K562 (cell line): ENCODE measurements around the gene PPM1H. TPM values are rescaled to one million over a fixed set of nuclear protein-coding genes. Genes with fewer than 3 reads are reported as not detected.

Source experiments
- ATAC-seq: fragments of 200-7000 bp; cut with Tn5 transposase; 3 replicates; pipeline ENCODE4 v1.9.1; 2020; ENCODE audit warnings: moderate library complexity
- BruUV-seq: library from RNA; stranded (reverse); fragments of 400-500 nt; replicated peaks from 2 replicates; lab custom pipeline; 2021; lab: Mats Ljungman, UMichigan
- CTCF ChIA-PET: fragments of 300-600 bp; formaldehyde crosslinking; extraction: SDS; loops from one replicate; lab custom pipeline; 2021; ENCODE audit warnings: low intra/inter-chr PET ratio; lab: Yijun Ruan, JAX
- POLR2A ChIA-PET: fragments of 300-600, 350-650 bp; sonication (Branson Sonifier 250); formaldehyde crosslinking; extraction: SDS; loops from one replicate; lab custom pipeline; 2021; ENCODE audit warnings: antibody characterized with exemption, inconsistent platforms; lab: Yijun Ruan, JAX
- DNase-seq, 4 experiments: peaks; one replicate each; pipeline versions ENCODE4 v3.0.0 to v3.0.0-alpha.2; 2011 to 2018; ENCODE audit warnings: low spot score in 3 of 4, mixed read lengths in 3 of 4; ENCODE audit errors: extremely low read depth in 1 of 4
- FAIRE-seq: peaks from 2 replicates; lab custom pipeline; 2011; peaks lifted over from hg19 to GRCh38; lab: Jason Lieb, UNC
- H2AFZ ChIP-seq: 2 replicates; pipeline ENCODE4 v1.6.0; 2011; ENCODE audit warnings: low read depth, low read length, control low read depth, inconsistent platforms
- H3K27ac ChIP-seq: fragments of 200-600 bp; 3 replicates; pipeline ENCODE4 v1.8.0; 2011; ENCODE audit warnings: low read depth, mild to moderate bottlenecking, control low read depth, inconsistent platforms, low read length, moderate library complexity, mixed read lengths; ENCODE audit errors: extremely low read depth
- H3K27me3 ChIP-seq, 2 experiments: fragments of 300-600 bp in 1 of 2; 2 replicates in 1 of 2; 3 replicates in 1 of 2; pipeline versions ENCODE4 v1.6.0 to v1.8.0; 2011; ENCODE audit warnings: inconsistent platforms in 2 of 2, low read length in 2 of 2, mild to moderate bottlenecking in 1 of 2, mixed read lengths in 1 of 2, moderate library complexity in 1 of 2; ENCODE audit not compliant: control insufficient read depth in 2 of 2, insufficient read depth in 2 of 2
- H3K36me3 ChIP-seq: fragments of 300-600 bp; 3 replicates; pipeline ENCODE4 v1.8.0; 2011; ENCODE audit warnings: mild to moderate bottlenecking, low read length, inconsistent platforms; ENCODE audit not compliant: control insufficient read depth, insufficient read depth
- H3K4me1 ChIP-seq, 2 experiments: fragments of 200-600 bp in 1 of 2; replicated peaks in 1 of 2; 2 replicates in 1 of 2; 3 replicates in 1 of 2; pipeline versions ENCODE4 v1.5.1 to v1.8.0; 2011; ENCODE audit warnings: inconsistent platforms in 2 of 2, low read length in 2 of 2, mild to moderate bottlenecking in 1 of 2, mixed read lengths in 1 of 2, moderate library complexity in 1 of 2; ENCODE audit not compliant: control insufficient read depth in 2 of 2, insufficient read depth in 2 of 2
- H3K4me2 ChIP-seq: 2 replicates; pipeline ENCODE4 v1.6.1; 2011; ENCODE audit warnings: low read length, control low read depth, inconsistent platforms, mixed read lengths; ENCODE audit not compliant: insufficient read depth
- H3K4me3 ChIP-seq: fragments of 200-600 bp; sonication (generic), shearing (Covaris generic); 2 replicates; pipeline ENCODE4 v1.5.1; 2016; ENCODE audit warnings: control low read depth, inconsistent platforms
- H3K79me2 ChIP-seq: fragments of 200-600 bp; 3 replicates; pipeline ENCODE4 v1.8.0; 2011; ENCODE audit warnings: low read length, inconsistent platforms; ENCODE audit not compliant: control insufficient read depth, insufficient read depth
- H3K9ac ChIP-seq, 2 experiments: 2 replicates each; pipeline versions ENCODE4 v1.6.0 to v1.6.1; 2011; ENCODE audit warnings: low read depth in 2 of 2, low read length in 2 of 2, control low read depth in 1 of 2, inconsistent platforms in 1 of 2, mild to moderate bottlenecking in 1 of 2, mixed read lengths in 1 of 2; ENCODE audit not compliant: insufficient read depth in 1 of 2
- H3K9me1 ChIP-seq: one replicate; pipeline ENCODE4 v1.6.0; 2011; ENCODE audit warnings: inconsistent platforms, mild to moderate bottlenecking, low read length, moderate library complexity; ENCODE audit not compliant: control insufficient read depth, insufficient read depth
- H3K9me3 ChIP-seq: replicated peaks from 2 replicates; pipeline ENCODE4 v1.5.1; 2011; ENCODE audit warnings: low read depth, low read length, inconsistent platforms; ENCODE audit not compliant: control insufficient read depth, insufficient read depth
- H4K20me1 ChIP-seq: replicated peaks from 2 replicates; pipeline ENCODE4 v1.6.1; 2011; ENCODE audit warnings: low read length, inconsistent platforms, mixed read lengths; ENCODE audit not compliant: control insufficient read depth, insufficient read depth
- ARID1B ChIP-seq: fragments of 450-650 bp; IDR thresholded peaks from 2 replicates; pipeline ENCODE4 v1.6.1; 2016; ENCODE audit warnings: antibody characterized with exemption, mild to moderate bottlenecking, inconsistent platforms
- CBFA2T2 ChIP-seq: fragments of 450-650 bp; conservative IDR thresholded peaks from 2 replicates; pipeline ENCODE4 v1.6.1; 2017; ENCODE audit warnings: mild to moderate bottlenecking
- CBFA2T3 ChIP-seq: fragments of 450-650 bp; IDR thresholded peaks from 2 replicates; pipeline ENCODE4 v1.6.1; 2017
- ETS2 ChIP-seq: IDR thresholded peaks from 2 replicates; pipeline ENCODE4 v1.6.1; 2016; ENCODE audit warnings: borderline replicate concordance, missing genetic modification characterization, mild to moderate bottlenecking, moderate library complexity, missing compliant biosample characterization; ENCODE audit not compliant: poor library complexity, severe bottlenecking
- KLF13 ChIP-seq: fragments of 450-650 bp; IDR thresholded peaks from 2 replicates; pipeline ENCODE4 v1.6.1; 2016; ENCODE audit warnings: missing genetic modification characterization, low read depth, mild to moderate bottlenecking, missing compliant biosample characterization, moderate library complexity, borderline replicate concordance
- SMARCC2 ChIP-seq: fragments of 450-650 bp; IDR thresholded peaks from 2 replicates; pipeline ENCODE4 v1.6.1; 2017; ENCODE audit warnings: antibody characterized with exemption, moderate library complexity, mild to moderate bottlenecking, low read depth
- TEAD4 ChIP-seq, 2 experiments: sonication (generic) in 1 of 2; formaldehyde crosslinking in 1 of 2; IDR thresholded peaks; 2 replicates each; pipeline versions ENCODE4 v1.6.1 to v1.8.0; 2012 to 2022; ENCODE audit warnings: borderline replicate concordance in 1 of 2, inconsistent platforms in 1 of 2, low read length in 1 of 2, mild to moderate bottlenecking in 1 of 2, missing genetic modification reagents in 1 of 2
- ZBTB7A ChIP-seq: IDR thresholded peaks from 2 replicates; pipeline ENCODE4 v1.6.1; 2011; ENCODE audit warnings: low read depth, mild to moderate bottlenecking, low read length, moderate library complexity, borderline replicate concordance; ENCODE audit not compliant: control insufficient read depth
- ZMIZ1 ChIP-seq, 2 experiments: fragments of 150-350 bp in 1 of 2; IDR thresholded peaks; 2 replicates each; pipeline ENCODE4 v1.6.1; 2012 to 2016; ENCODE audit warnings: low read depth in 2 of 2, low read length in 2 of 2, mild to moderate bottlenecking in 1 of 2, moderate library complexity in 1 of 2
- ZNF274 ChIP-seq: IDR thresholded peaks from 2 replicates; pipeline ENCODE4 v1.6.1; 2011; ENCODE audit warnings: low read depth, mild to moderate bottlenecking, low read length, moderate library complexity, borderline replicate concordance
- whole genome bisulfite sequencing: fragments of 100-300 bp; shearing (Covaris generic); methylation state at CpG from one replicate; pipeline ENCODE4 v1.1.6; 2016; ENCODE audit warnings: low coverage, mixed read lengths; ENCODE audit not compliant: insufficient coverage; ENCODE audit errors: missing lambda C conversion rate; 5-methylcytosine and 5-hydroxymethylcytosine counted together
- in situ Hi-C: fragments of 300-500 bp; cut with MboI; formaldehyde crosslinking; loops from 4 replicates; pipeline ENCODE4 v1.15.0; 2018; ENCODE audit warnings: inconsistent platforms, mixed read lengths
- intact Hi-C: fragments of 100-400 bp; cut with micrococcal nuclease; formaldehyde crosslinking; loops from 2 replicates; pipeline ENCODE4 v1.14.2; 2022
- polyA plus RNA-seq, 8 experiments: library from polyadenylated mRNA; depleted of rRNA in 4 of 8; stranded (reverse) in 5 of 8; unstranded in 3 of 8; fragments of >200 nt; fragmentation: Nextera tagmentation in 2 of 8; fragmentation: Illumina TruSeq in 1 of 8; extraction: Ambion mirVana in 2 of 8; extraction: Trizol in 1 of 8; gene quantifications; 2 replicates each; pipeline versions ENCODE4 v1.2.1 to v1.2.3, GENCODE V29; 2011 to 2014; ENCODE audit warnings: inconsistent platforms in 1 of 8, missing spikeins in 1 of 8
- total RNA-seq, 7 experiments: library from RNA; depleted of rRNA in 6 of 7; stranded (reverse); fragments of >200 nt in 6 of 7; fragmentation: Illumina TruSeq in 2 of 7; extraction: Trizol in 2 of 7; gene quantifications; 2 replicates each; pipeline versions ENCODE4 v1.2.1 to v1.2.3, GENCODE V29; 2011 to 2021; ENCODE audit warnings: low replicate concordance in 1 of 7
- TF ChIP-seq, protein P1 (sequence below): sonication (generic); formaldehyde crosslinking; IDR thresholded peaks from 2 replicates; pipeline ENCODE4 v1.8.1; 2023; ENCODE audit warnings: mild to moderate bottlenecking, missing genetic modification reagents
- TF ChIP-seq, protein P2 (sequence below): fragments of 450-650 bp; IDR thresholded peaks from 2 replicates; pipeline ENCODE4 v1.6.1; 2016; ENCODE audit warnings: missing biosample characterization, missing genetic modification characterization

PPM1H gene
- total and polyA plus RNA-seq, 9 of the 15 experiments (the other 6 are each of a cell fraction or from before 2014, with no cell fraction given), result 5.3 to 29.3 (median 11.3) TPM

DNA sequence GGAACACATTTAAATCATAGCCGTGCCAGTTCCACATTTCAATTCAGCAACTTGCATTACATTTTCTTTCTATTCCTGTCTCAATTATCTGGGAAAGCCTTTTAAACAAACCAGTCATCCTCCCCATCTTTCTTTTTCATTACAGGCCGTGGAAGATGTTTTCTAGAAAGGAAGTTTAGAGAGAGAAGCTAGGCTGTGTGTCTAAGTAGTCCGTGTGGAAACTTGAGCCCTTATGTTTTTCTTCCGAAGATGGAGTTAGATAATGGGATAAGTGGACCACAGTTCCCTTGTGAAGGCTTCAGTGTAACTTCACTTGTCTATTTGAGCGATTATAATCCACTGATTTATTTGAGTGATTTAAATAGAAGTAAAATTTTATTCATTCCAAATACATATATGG, 12.4 kb upstream of the PPM1H start (continued):
- TF ChIP-seq, protein P1, sequence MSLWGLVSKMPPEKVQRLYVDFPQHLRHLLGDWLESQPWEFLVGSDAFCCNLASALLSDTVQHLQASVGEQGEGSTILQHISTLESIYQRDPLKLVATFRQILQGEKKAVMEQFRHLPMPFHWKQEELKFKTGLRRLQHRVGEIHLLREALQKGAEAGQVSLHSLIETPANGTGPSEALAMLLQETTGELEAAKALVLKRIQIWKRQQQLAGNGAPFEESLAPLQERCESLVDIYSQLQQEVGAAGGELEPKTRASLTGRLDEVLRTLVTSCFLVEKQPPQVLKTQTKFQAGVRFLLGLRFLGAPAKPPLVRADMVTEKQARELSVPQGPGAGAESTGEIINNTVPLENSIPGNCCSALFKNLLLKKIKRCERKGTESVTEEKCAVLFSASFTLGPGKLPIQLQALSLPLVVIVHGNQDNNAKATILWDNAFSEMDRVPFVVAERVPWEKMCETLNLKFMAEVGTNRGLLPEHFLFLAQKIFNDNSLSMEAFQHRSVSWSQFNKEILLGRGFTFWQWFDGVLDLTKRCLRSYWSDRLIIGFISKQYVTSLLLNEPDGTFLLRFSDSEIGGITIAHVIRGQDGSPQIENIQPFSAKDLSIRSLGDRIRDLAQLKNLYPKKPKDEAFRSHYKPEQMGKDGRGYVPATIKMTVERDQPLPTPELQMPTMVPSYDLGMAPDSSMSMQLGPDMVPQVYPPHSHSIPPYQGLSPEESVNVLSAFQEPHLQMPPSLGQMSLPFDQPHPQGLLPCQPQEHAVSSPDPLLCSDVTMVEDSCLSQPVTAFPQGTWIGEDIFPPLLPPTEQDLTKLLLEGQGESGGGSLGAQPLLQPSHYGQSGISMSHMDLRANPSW, result no peak

DNA sequence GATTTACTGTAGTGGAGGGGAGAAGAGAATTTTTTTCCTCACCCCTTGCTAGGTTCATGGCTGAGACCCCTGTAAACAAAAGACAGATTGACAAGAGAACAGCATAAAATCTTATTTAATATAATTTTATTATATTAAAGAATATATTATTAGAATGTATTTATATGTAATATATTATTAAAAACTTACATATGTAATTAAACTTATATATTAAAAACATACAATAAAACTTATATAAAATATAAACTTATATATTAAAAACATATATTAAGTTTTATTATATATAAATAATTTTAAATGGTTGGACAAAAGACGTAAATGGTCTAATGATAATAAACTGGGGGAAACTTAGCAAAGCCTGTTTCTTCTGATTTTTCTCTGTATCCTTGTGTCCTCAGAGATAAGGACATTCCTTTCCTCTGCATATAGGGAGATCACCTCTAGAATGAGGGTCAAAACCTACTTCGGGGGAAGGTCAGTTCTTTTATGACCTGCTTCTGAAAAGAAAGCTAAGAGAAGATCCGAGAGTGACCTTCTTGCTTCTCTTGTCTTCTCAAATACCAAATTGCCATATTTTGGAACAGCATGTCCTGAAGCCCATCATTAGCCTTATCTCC, 8.9 kb upstream of the PPM1H start:
- POLR2A ChIA-PET, result interaction anchor here (0.6 to 1.7 kb wide), 2 partner anchors 8 to 11 kb away, joined by 3 to 7 read pairs; partner anchors contain the start of gene PPM1H
- no peaks in the 10 kb centered on the region for H3K9me1 ChIP-seq
- WGBS, result 15% methylated on average over 3 of the region's 3 CpGs
- peaks cover 0 to 5% of the 10 kb centered on the region in 2 experiments; a peak in 2 of 5 replicates for H3K4me1 ChIP-seq
- H3K36me3 ChIP-seq, result no peaks in the 10 kb centered on the region
- BruUV-seq, result no TSS peak
- no peaks in the 10 kb centered on the region for H3K9me3 ChIP-seq
- intact Hi-C loops (no loop called here), in situ Hi-C loops (no loop called here)
- no peak overlapping the region for H3K9ac ChIP-seq
- no peak overlapping the region for H3K27ac ChIP-seq
- peak overlapping the region; percentile 48; the same call in 1 of the 2 replicates for H2AFZ ChIP-seq
- H3K27me3 ChIP-seq, result no peaks in the 10 kb centered on the region
- ATAC-seq (no peak), FAIRE-seq (no peak), DNase-seq (peak in 2 of 4 experiments; percentile 18 to 25)
- no peaks in the 10 kb centered on the region for H4K20me1 ChIP-seq
- CTCF ChIA-PET, result no interaction called here
- peak overlapping the region; percentile 38; the same call in 1 of the 2 replicates for H3K4me2 ChIP-seq
- H3K4me3 ChIP-seq, result no peak overlapping the region
- no peaks in the 10 kb centered on the region for H3K79me2 ChIP-seq
- TF ChIP-seq ZNF274 (no peak), KLF13 (tag) (no peak), TEAD4 (IDR thresholded peaks at IDR 0.05; ENCODE audit: low read length) (peak; percentile 75), TEAD4 (CRISPR knock-in tag; IDR thresholded peaks at IDR 0.05; ENCODE audit: borderline replicate concordance) (no peak), ARID1B (peak; percentile 41; the same call in 1 of the 2 replicates), SMARCC2 (no peak), CBFA2T2 (peak; percentile 49; the same call in 1 of the 2 replicates), ZMIZ1 (IDR thresholded peaks at IDR 0.05; ENCODE audit: low read depth in 2 of 2, low read length in 2 of 2) (no peak), ZBTB7A (no peak), CBFA2T3 (peak; percentile 70), ETS2 (no peak)
- TF ChIP-seq, protein P2, sequence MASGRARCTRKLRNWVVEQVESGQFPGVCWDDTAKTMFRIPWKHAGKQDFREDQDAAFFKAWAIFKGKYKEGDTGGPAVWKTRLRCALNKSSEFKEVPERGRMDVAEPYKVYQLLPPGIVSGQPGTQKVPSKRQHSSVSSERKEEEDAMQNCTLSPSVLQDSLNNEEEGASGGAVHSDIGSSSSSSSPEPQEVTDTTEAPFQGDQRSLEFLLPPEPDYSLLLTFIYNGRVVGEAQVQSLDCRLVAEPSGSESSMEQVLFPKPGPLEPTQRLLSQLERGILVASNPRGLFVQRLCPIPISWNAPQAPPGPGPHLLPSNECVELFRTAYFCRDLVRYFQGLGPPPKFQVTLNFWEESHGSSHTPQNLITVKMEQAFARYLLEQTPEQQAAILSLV (tag), result no peak
